Mesenchymal stem cell (in vitro differentiated cells and primary cell): ENCODE data around the gene ATN1.

Source experiments
- DNase-seq: peaks from one replicate; pipeline ENCODE4 v3.0.0-alpha.2; 2013
- H2AFZ ChIP-seq: one replicate; pipeline ENCODE4 v1.6.1; 2013; ENCODE audit warnings: low read depth, mild to moderate bottlenecking, control low read depth, inconsistent platforms, low read length, moderate library complexity
- H2AK5ac ChIP-seq: 2 replicates; pipeline ENCODE4 v1.6.1; 2013; ENCODE audit warnings: low read length, moderate library complexity, mild to moderate bottlenecking, inconsistent platforms; ENCODE audit not compliant: severe bottlenecking
- H2BK120ac ChIP-seq: one replicate; pipeline ENCODE4 v1.6.1; 2013; ENCODE audit warnings: low read depth, mild to moderate bottlenecking, inconsistent platforms, low read length, moderate library complexity
- H2BK12ac ChIP-seq, 2 experiments: one replicate each; pipeline ENCODE4 v1.6.1; 2013; ENCODE audit warnings: inconsistent platforms in 2 of 2, low read length in 2 of 2, mild to moderate bottlenecking in 2 of 2, moderate library complexity in 2 of 2, control low read depth in 1 of 2
- H2BK15ac ChIP-seq: one replicate; pipeline ENCODE4 v1.6.1; 2013; ENCODE audit warnings: mild to moderate bottlenecking, low read depth, inconsistent platforms; ENCODE audit not compliant: poor library complexity, severe bottlenecking
- H2BK5ac ChIP-seq: 2 replicates; pipeline ENCODE4 v1.6.1; 2013; ENCODE audit warnings: low read depth, mild to moderate bottlenecking, low read length, control low read depth, inconsistent platforms; ENCODE audit not compliant: poor library complexity, severe bottlenecking
- H3K14ac ChIP-seq, 2 experiments: one replicate each; pipeline ENCODE4 v1.6.1; 2013; ENCODE audit warnings: inconsistent platforms in 2 of 2, low read length in 2 of 2, control low read depth in 1 of 2, mild to moderate bottlenecking in 1 of 2, moderate library complexity in 1 of 2
- H3K18ac ChIP-seq, 2 experiments: one replicate each; pipeline ENCODE4 v1.6.1; 2013; ENCODE audit warnings: inconsistent platforms in 2 of 2, low read length in 2 of 2, control low read depth in 1 of 2, low read depth in 1 of 2, mild to moderate bottlenecking in 1 of 2
- H3K23ac ChIP-seq, 2 experiments: one replicate each; pipeline ENCODE4 v1.6.1; 2013; ENCODE audit warnings: inconsistent platforms in 2 of 2, low read length in 2 of 2, mild to moderate bottlenecking in 2 of 2, moderate library complexity in 2 of 2, control low read depth in 1 of 2
- H3K27ac ChIP-seq: 2 replicates; pipeline ENCODE4 v1.5.1; 2013; ENCODE audit warnings: mild to moderate bottlenecking, moderate library complexity, low read length, control low read depth, inconsistent platforms; ENCODE audit not compliant: poor library complexity, severe bottlenecking
- H3K27me3 ChIP-seq, 2 experiments: 2 replicates each; pipeline versions ENCODE4 v1.6.1 to v1.7.0; 2013; ENCODE audit warnings: low read length in 2 of 2, mild to moderate bottlenecking in 2 of 2, moderate library complexity in 2 of 2, control low read depth in 1 of 2, inconsistent platforms in 1 of 2; ENCODE audit not compliant: control insufficient read depth in 1 of 2, insufficient read depth in 1 of 2
- H3K36me3 ChIP-seq, 2 experiments: 2 replicates each; pipeline versions ENCODE4 v1.6.1 to v1.7.0; 2013; ENCODE audit warnings: low read length in 2 of 2, control low read depth in 1 of 2, inconsistent platforms in 1 of 2, low read depth in 1 of 2, mild to moderate bottlenecking in 1 of 2; ENCODE audit not compliant: insufficient read depth in 2 of 2, control insufficient read depth in 1 of 2
- H3K4ac ChIP-seq, 2 experiments: one replicate each; pipeline ENCODE4 v1.6.1; 2013; ENCODE audit warnings: inconsistent platforms in 2 of 2, low read length in 2 of 2, mild to moderate bottlenecking in 2 of 2, moderate library complexity in 2 of 2, control low read depth in 1 of 2, low read depth in 1 of 2
- H3K4me1 ChIP-seq: 2 replicates; pipeline ENCODE4 v1.6.1; 2013; ENCODE audit warnings: low read depth, low read length, control low read depth; ENCODE audit not compliant: control insufficient read depth, insufficient read depth
- H3K4me2 ChIP-seq: 2 replicates; pipeline ENCODE4 v1.6.1; 2013; ENCODE audit warnings: low read length, mild to moderate bottlenecking, inconsistent platforms; ENCODE audit not compliant: poor library complexity, severe bottlenecking
- H3K4me3 ChIP-seq, 2 experiments: 2 replicates each; pipeline versions ENCODE4 v1.5.1 to v1.7.0; 2013; ENCODE audit warnings: low read length in 2 of 2, mild to moderate bottlenecking in 2 of 2, control low read depth in 1 of 2, low read depth in 1 of 2; ENCODE audit not compliant: insufficient read depth in 1 of 2
- H3K79me1 ChIP-seq: replicated peaks from 2 replicates; pipeline ENCODE4 v1.6.1; 2013; ENCODE audit warnings: mild to moderate bottlenecking, control low read depth, low read length, inconsistent platforms; ENCODE audit not compliant: poor library complexity, severe bottlenecking
- H3K9ac ChIP-seq: 2 replicates; pipeline ENCODE4 v1.7.0; 2013; ENCODE audit warnings: mild to moderate bottlenecking, low read length, moderate library complexity
- H3K9me3 ChIP-seq: 2 replicates; pipeline ENCODE4 v1.7.0; 2013; ENCODE audit warnings: mild to moderate bottlenecking, low read length; ENCODE audit not compliant: control insufficient read depth
- H4K8ac ChIP-seq: one replicate; pipeline ENCODE4 v1.6.1; 2013; ENCODE audit warnings: inconsistent platforms, mild to moderate bottlenecking, low read length, moderate library complexity
- H4K91ac ChIP-seq: one replicate; pipeline ENCODE4 v1.6.1; 2013; ENCODE audit warnings: mild to moderate bottlenecking, low read length, inconsistent platforms
- WGBS: methylation state at CpG from one replicate; pipeline ENCODE4 v1.1.7; 2013; ENCODE audit warnings: mixed read lengths; 5-methylcytosine and 5-hydroxymethylcytosine counted together

ATN1 gene

DNA sequence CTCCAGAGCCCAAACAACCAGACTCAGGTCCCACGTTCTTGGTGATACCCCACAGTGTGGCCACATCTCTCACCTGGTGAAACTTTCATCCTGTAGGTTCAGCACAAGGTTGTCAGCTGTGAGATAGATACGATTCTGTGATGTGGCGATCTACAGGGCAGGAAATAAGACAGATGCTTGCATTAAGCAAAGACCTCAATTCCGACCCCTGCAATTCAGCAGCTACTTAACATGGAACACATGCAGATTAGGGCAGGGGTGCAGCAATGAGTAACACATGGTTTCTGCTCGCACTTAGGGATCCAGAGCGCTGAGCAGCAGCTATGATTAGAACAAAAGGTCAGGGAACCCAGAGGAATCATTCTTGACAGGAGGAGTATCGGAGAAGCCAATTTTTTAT lies 38.6 kb downstream of the ATN1 start:
- no peak overlapping the region for H3K14ac ChIP-seq
- no peak overlapping the region for H4K91ac ChIP-seq
- H3K27me3 ChIP-seq: no peaks in the 10 kb centered on the region
- no peak overlapping the region for H2BK12ac ChIP-seq
- H3K4me3 ChIP-seq: no peak overlapping the region
- no peak overlapping the region for H2BK120ac ChIP-seq
- H4K8ac ChIP-seq: no peak overlapping the region
- H3K23ac ChIP-seq: no peak overlapping the region
- H3K79me1 ChIP-seq: peaks cover 13% of the 10 kb centered on the region
- H2AK5ac ChIP-seq: no peak overlapping the region
- H2BK15ac ChIP-seq: no peak overlapping the region
- WGBS: 92% methylated on average over 7 of the region's 7 CpGs
- no peaks in the 10 kb centered on the region for H3K9me3 ChIP-seq
- no peak overlapping the region for H2AFZ ChIP-seq
- no peak overlapping the region for H3K4me2 ChIP-seq
- H3K9ac ChIP-seq: no peak overlapping the region
- no peak overlapping the region for H3K4ac ChIP-seq
- no peak for DNase-seq
- no peak overlapping the region for H2BK5ac ChIP-seq
- H3K4me1 ChIP-seq: peaks cover 22% of the 10 kb centered on the region
- peaks cover 45 to 54% of the 10 kb centered on the region in 2 experiments for H3K36me3 ChIP-seq
- no peak overlapping the region for H3K27ac ChIP-seq
- no peak overlapping the region for H3K18ac ChIP-seq

DNA sequence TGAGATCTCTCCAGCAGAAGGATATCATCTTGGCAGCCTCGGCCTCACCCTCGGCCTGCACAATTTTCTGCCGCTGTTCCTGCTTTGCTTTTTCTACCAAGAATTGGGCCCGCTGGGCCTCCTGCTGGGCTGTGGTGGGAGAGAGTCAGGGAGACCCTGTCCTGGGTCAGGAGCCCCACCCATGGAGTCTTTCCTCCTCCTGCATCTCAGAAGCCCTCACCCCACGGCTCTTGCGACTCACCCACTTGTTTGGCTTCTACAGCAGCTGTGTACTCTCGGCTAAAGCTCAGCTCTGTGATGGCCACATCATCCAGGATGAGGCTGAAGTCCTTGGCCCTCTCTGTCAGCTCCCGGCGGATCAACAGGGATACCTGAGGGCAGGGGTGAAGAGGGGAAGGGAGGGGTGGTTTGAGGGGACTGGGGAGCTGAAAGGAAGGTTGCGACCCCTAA lies 39.9 kb downstream of the ATN1 start:
- H3K79me1 ChIP-seq: peaks cover 15% of the 10 kb centered on the region
- H3K4me3 ChIP-seq: no peak overlapping the region
- no peaks in the 10 kb centered on the region for H3K27me3 ChIP-seq
- H2BK120ac ChIP-seq: no peak overlapping the region
- no peaks in the 10 kb centered on the region for H3K9me3 ChIP-seq
- H3K9ac ChIP-seq: peak overlapping the region; percentile 14
- H3K23ac ChIP-seq: no peak overlapping the region
- H3K4me1 ChIP-seq: peaks cover 12% of the 10 kb centered on the region
- H3K27ac ChIP-seq: no peak overlapping the region
- no peak overlapping the region for H3K4me2 ChIP-seq
- H3K14ac ChIP-seq: no peak overlapping the region
- no peak overlapping the region for H2BK5ac ChIP-seq
- no peak overlapping the region for H4K91ac ChIP-seq
- peaks cover 45 to 54% of the 10 kb centered on the region in 2 experiments for H3K36me3 ChIP-seq
- no peak overlapping the region for H3K4ac ChIP-seq
- H2AK5ac ChIP-seq: no peak overlapping the region
- H4K8ac ChIP-seq: peak overlapping the region; percentile 41
- 83% methylated on average over 7 of the region's 10 CpGs for WGBS
- no peak for DNase-seq
- H3K18ac ChIP-seq: no peak overlapping the region
- H2BK15ac ChIP-seq: no peak overlapping the region
- no peak overlapping the region for H2BK12ac ChIP-seq
- H2AFZ ChIP-seq: no peak overlapping the region

DNA sequence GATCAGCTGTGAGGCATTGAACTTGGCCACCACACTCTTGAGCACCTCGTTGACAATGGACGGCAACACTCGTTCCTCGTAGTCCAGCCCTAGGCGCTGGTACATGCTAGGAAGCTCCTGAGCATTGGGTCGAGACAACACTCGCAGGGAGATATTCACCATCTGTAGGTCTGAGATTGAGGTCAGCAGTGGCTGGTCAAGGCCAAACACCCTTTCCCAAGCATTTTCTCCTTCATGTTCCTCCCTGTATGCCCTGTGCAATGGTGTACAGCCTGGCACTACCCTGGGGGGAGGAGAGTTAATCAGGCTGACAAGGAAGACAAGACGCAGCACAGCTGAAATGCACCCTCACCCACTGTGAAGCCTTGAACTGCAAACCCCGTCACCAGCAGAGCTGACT lies 40.7 kb downstream of the ATN1 start:
- Histone ChIP-seq H3K23ac (no peak overlapping the region), H3K36me3 (peaks cover 45 to 54% of the 10 kb centered on the region in 2 experiments), H3K4ac (no peak overlapping the region), H2BK12ac (no peak overlapping the region), H3K9me3 (no peaks in the 10 kb centered on the region), H2BK5ac (no peak overlapping the region), H3K18ac (no peak overlapping the region), H3K9ac (peak overlapping the region; percentile 100), H3K4me3 (peak overlapping the region in 1 of 2 experiments; percentile 100), H3K27me3 (no peaks in the 10 kb centered on the region), H3K4me2 (no peak overlapping the region), H4K8ac (no peak overlapping the region), H2BK15ac (no peak overlapping the region), H2BK120ac (no peak overlapping the region), H3K14ac (no peak overlapping the region), H4K91ac (no peak overlapping the region), H3K79me1 (peaks cover 16% of the 10 kb centered on the region), H3K27ac (no peak overlapping the region), H2AFZ (no peak overlapping the region), H3K4me1 (peaks cover 12% of the 10 kb centered on the region), H2AK5ac (no peak overlapping the region)
- no peak for DNase-seq
- WGBS: 96% methylated on average over 8 of the region's 9 CpGs

- no peaks in the 10 kb centered on the region for H3K27me3 ChIP-seq
- H3K18ac ChIP-seq: peak overlapping the region; percentile 46 to 93
- no peak overlapping the region for H2BK15ac ChIP-seq
- H4K91ac ChIP-seq: peak overlapping the region; percentile 83
- peaks cover 23% of the 10 kb centered on the region for H3K79me1 ChIP-seq
- H3K9ac ChIP-seq: peak overlapping the region; percentile 100
- H2AFZ ChIP-seq: no peak overlapping the region
- no peak for DNase-seq
- no peak overlapping the region for H2BK120ac ChIP-seq
- peak overlapping the region in 1 of 2 experiments; percentile 2 for H3K23ac ChIP-seq
- H3K27ac ChIP-seq: peak overlapping the region; percentile 54
- H3K9me3 ChIP-seq: no peaks in the 10 kb centered on the region
- 2% methylated on average over 27 of the region's 31 CpGs for WGBS
- H3K4me3 ChIP-seq: peak overlapping the region; percentile 80 to 100
- peak overlapping the region in 1 of 2 experiments; percentile 5 for H3K14ac ChIP-seq
- peak overlapping the region in 1 of 2 experiments; percentile 18 for H2BK12ac ChIP-seq
- H3K4me1 ChIP-seq: peaks cover 12% of the 10 kb centered on the region
- peaks cover 43 to 57% of the 10 kb centered on the region in 2 experiments for H3K36me3 ChIP-seq
- peak overlapping the region; percentile 62 for H3K4me2 ChIP-seq
- peak overlapping the region; percentile 88 for H2AK5ac ChIP-seq
- no peak overlapping the region for H2BK5ac ChIP-seq
- peak overlapping the region; percentile 75 to 83 for H3K4ac ChIP-seq
- peak overlapping the region; percentile 73 for H4K8ac ChIP-seq
Observed at GRCh38 chr12:6970096-6970527, 42.4 kb downstream of the ATN1 start.
